Measurements from ENCODE around the gene FOXL2NB. TPM values are rescaled to one million over a fixed set of nuclear protein-coding genes. Genes with fewer than 3 reads are reported as not detected.
A peak's percentile ranks its signal among the peaks of the same experiment; 100 is the strongest.

The FOXL2NB gene
- total and polyA plus RNA-seq, 2 donors from 2014 or later: not detected

- Histone ChIP-seq H3K27me3 (ENCODE audit: control insufficient read depth, insufficient read depth, low read length) (no peaks in the 10 kb centered on the region), H3K36me3 (ENCODE audit: control insufficient read depth in 2 of 3, insufficient read depth in 3 of 3, low read length in 3 of 3) (no peaks in the 10 kb centered on the region), H3K4me3 (ENCODE audit: low read length in 3 of 3) (no peak overlapping the region), H3K9ac (ENCODE audit: low read length in 3 of 3) (no peak overlapping the region), H3K27ac (ENCODE audit: low read depth in 2 of 2, low read length in 2 of 2) (no peak overlapping the region), H3K9me3 (ENCODE audit: control insufficient read depth in 2 of 3, insufficient read depth in 1 of 3, low read length in 3 of 3) (no peaks in the 10 kb centered on the region), H3K4me1 (ENCODE audit: control insufficient read depth in 2 of 3, insufficient read depth in 2 of 3, low read depth in 1 of 3, low read length in 3 of 3) (no peaks in the 10 kb centered on the region)
- intact Hi-C loops (cut with DNase I): no loop called here
- TF ChIP-seq CTCF (IDR thresholded peaks at IDR 0.05; ENCODE audit: borderline replicate concordance, extremely low read depth, insufficient read depth): no peak
- FAIRE-seq: no peak
- DNase-seq: no peak
Observed at GRCh38 chr3:138974462-138974861, 27.4 kb downstream of the FOXL2NB start.

- DNase-seq (peak in 1 of 5 donors; percentile 14), FAIRE-seq (no peak)
- TF ChIP-seq CTCF (IDR thresholded peaks at IDR 0.05; ENCODE audit: borderline replicate concordance, extremely low read depth, insufficient read depth): no peak
- intact Hi-C loops (cut with DNase I): no loop called here
- H3K4me1 ChIP-seq (ENCODE audit: control insufficient read depth in 2 of 3, insufficient read depth in 2 of 3, low read depth in 1 of 3, low read length in 3 of 3): no peaks in the 10 kb centered on the region
- H3K36me3 ChIP-seq (ENCODE audit: control insufficient read depth in 2 of 3, insufficient read depth in 3 of 3, low read length in 3 of 3): no peaks in the 10 kb centered on the region
- H3K27me3 ChIP-seq (ENCODE audit: control insufficient read depth, insufficient read depth, low read length): no peaks in the 10 kb centered on the region
- no peak overlapping the region for H3K9ac ChIP-seq (ENCODE audit: low read length in 3 of 3)
- no peak overlapping the region for H3K4me3 ChIP-seq (ENCODE audit: low read length in 3 of 3)
- H3K9me3 ChIP-seq (ENCODE audit: control insufficient read depth in 2 of 3, insufficient read depth in 1 of 3, low read length in 3 of 3): no peaks in the 10 kb centered on the region
- no peak overlapping the region for H3K27ac ChIP-seq (ENCODE audit: low read depth in 2 of 2, low read length in 2 of 2)
Observed at GRCh38 chr3:138975351-138975750, 28.3 kb downstream of the FOXL2NB start.

GRCh38 chr3:138976047-138976446 lies 29.0 kb downstream of the FOXL2NB start:
- Histone ChIP-seq H3K4me1 (ENCODE audit: control insufficient read depth in 2 of 3, insufficient read depth in 2 of 3, low read depth in 1 of 3, low read length in 3 of 3) (no peaks in the 10 kb centered on the region), H3K9ac (ENCODE audit: low read length in 3 of 3) (no peak overlapping the region), H3K27me3 (ENCODE audit: control insufficient read depth, insufficient read depth, low read length) (no peaks in the 10 kb centered on the region), H3K27ac (ENCODE audit: low read depth in 2 of 2, low read length in 2 of 2) (no peak overlapping the region), H3K4me3 (ENCODE audit: low read length in 3 of 3) (no peak overlapping the region), H3K36me3 (ENCODE audit: control insufficient read depth in 2 of 3, insufficient read depth in 3 of 3, low read length in 3 of 3) (no peaks in the 10 kb centered on the region), H3K9me3 (ENCODE audit: control insufficient read depth in 2 of 3, insufficient read depth in 1 of 3, low read length in 3 of 3) (no peaks in the 10 kb centered on the region)
- DNase-seq: no peak
- intact Hi-C loops (cut with DNase I): no loop called here
- no peak for FAIRE-seq
- no peak for TF ChIP-seq CTCF (IDR thresholded peaks at IDR 0.05; ENCODE audit: borderline replicate concordance, extremely low read depth, insufficient read depth)

GRCh38 chr3:138984816-138985215 lies 37.8 kb downstream of the FOXL2NB start:
- no peak for DNase-seq
- no peak for TF ChIP-seq CTCF (IDR thresholded peaks at IDR 0.05; ENCODE audit: borderline replicate concordance, extremely low read depth, insufficient read depth)
- Histone ChIP-seq H3K9me3 (ENCODE audit: control insufficient read depth in 2 of 3, insufficient read depth in 1 of 3, low read length in 3 of 3) (no peaks in the 10 kb centered on the region), H3K36me3 (ENCODE audit: control insufficient read depth in 2 of 3, insufficient read depth in 3 of 3, low read length in 3 of 3) (no peaks in the 10 kb centered on the region), H3K4me1 (ENCODE audit: control insufficient read depth in 2 of 3, insufficient read depth in 2 of 3, low read depth in 1 of 3, low read length in 3 of 3) (no peaks in the 10 kb centered on the region), H3K27ac (ENCODE audit: low read depth in 2 of 2, low read length in 2 of 2) (no peak overlapping the region), H3K9ac (ENCODE audit: low read length in 3 of 3) (no peak overlapping the region), H3K4me3 (ENCODE audit: low read length in 3 of 3) (no peak overlapping the region), H3K27me3 (ENCODE audit: control insufficient read depth, insufficient read depth, low read length) (no peaks in the 10 kb centered on the region)
- FAIRE-seq: no peak
- intact Hi-C loops (cut with DNase I): no loop called here

Data from kidney (tissue), 14 donors.